GM21786 (cell line): ENCODE measurements around the gene NPTX1.

ENCODE experiments used
- ATAC-seq: cut with Tn5 transposase; IDR thresholded peaks from one replicate; pipeline ENCODE4 v1.9.1; 2021; ENCODE audit not compliant: unreplicated experiment

NPTX1 gene

GRCh38 chr17:80446645-80447405 lies 29.6 kb downstream of the NPTX1 start:
- ATAC-seq = no peak

- no peak for ATAC-seq
Measured at GRCh38 chr17:80445726-80446110, 30.7 kb downstream of the NPTX1 start.

GRCh38 chr17:80445007-80445725 lies 31.2 kb downstream of the NPTX1 start:
- no peak for ATAC-seq

- no peak for ATAC-seq
Measured at GRCh38 chr17:80444644-80444979, 31.8 kb downstream of the NPTX1 start.

- no peak for ATAC-seq
Measured at GRCh38 chr17:80443916-80444643, 32.3 kb downstream of the NPTX1 start.

GRCh38 chr17:80443498-80443897 lies 32.9 kb downstream of the NPTX1 start:
- no peak for ATAC-seq

GRCh38 chr17:80442764-80443163 lies 33.6 kb downstream of the NPTX1 start:
- ATAC-seq = no peak

GRCh38 chr17:80442323-80442659 lies 34.1 kb downstream of the NPTX1 start:
- ATAC-seq = no peak

GRCh38 chr17:80441598-80442322 lies 34.6 kb downstream of the NPTX1 start:
- no peak for ATAC-seq

GRCh38 chr17:80441133-80441578 lies 35.3 kb downstream of the NPTX1 start:
- ATAC-seq = no peak

GRCh38 chr17:80439499-80439898 lies 36.9 kb downstream of the NPTX1 start:
- no peak for ATAC-seq

- ATAC-seq = no peak
Measured at GRCh38 chr17:80438806-80439205, 37.6 kb downstream of the NPTX1 start.

GRCh38 chr17:80437532-80437931 lies 38.9 kb downstream of the NPTX1 start:
- no peak for ATAC-seq

- ATAC-seq = no peak
Measured at GRCh38 chr17:80433916-80434666, 42.3 kb downstream of the NPTX1 start.

- ATAC-seq = no peak
Measured at GRCh38 chr17:80432961-80433550, 43.4 kb downstream of the NPTX1 start.

- ATAC-seq = no peak
Measured at GRCh38 chr17:80432350-80432955, 44.0 kb downstream of the NPTX1 start.

- ATAC-seq = no peak
Measured at GRCh38 chr17:80431246-80432195, 44.9 kb downstream of the NPTX1 start.

- ATAC-seq = no peak
Measured at GRCh38 chr17:80430446-80431245, 45.8 kb downstream of the NPTX1 start.
